Measurements from ENCODE around the gene KCNK10. TPM values are rescaled to one million over a fixed set of nuclear protein-coding genes. Genes with fewer than 3 reads are reported as not detected.

The KCNK10 gene
- total and polyA plus RNA-seq, 10 donors: 0.03 to 0.13 (median 0.08) TPM; not detected in 6

- Histone ChIP-seq H3K9me3 (no peaks in the 10 kb centered on the region), H3K27ac (no peak overlapping the region), H3K4me3 (no peak overlapping the region), H3K4me1 (no peaks in the 10 kb centered on the region), H3K36me3 (no peaks in the 10 kb centered on the region), H3K27me3 (replicated peaks in 1 of 7) (peaks cover 0 to 6% (median 0%) of the 10 kb centered on the region in 7 donors)
- 61 to 65% (median 62%) methylated on average over 3 of the region's 3 CpGs for WGBS, 5 donors
- intact Hi-C loops (cut with DNase I; ENCODE audit: low total_unique reads): no loop called here
- TF ChIP-seq POLR2A (IDR thresholded peaks at IDR 0.05): no peak
- TF ChIP-seq CTCF (IDR thresholded peaks at IDR 0.05 in 8 of 11, conservative IDR thresholded peaks at IDR 0.05 in 3 of 11): no peak
- no peak for TF ChIP-seq POLR2AphosphoS5 (IDR thresholded peaks at IDR 0.05)
- DNase-seq: no peak
Measured at GRCh38 chr14:88348546-88348945, 25.5 kb upstream of the KCNK10 start.

GRCh38 chr14:88346048-88346639 lies 23.1 kb upstream of the KCNK10 start:
- no peak overlapping the region for H3K27ac ChIP-seq
- 72 to 77% (median 76%) methylated on average over 5 of the region's 5 CpGs for WGBS, 5 donors
- no peak overlapping the region for H3K4me3 ChIP-seq
- H3K36me3 ChIP-seq: no peaks in the 10 kb centered on the region
- no peaks in the 10 kb centered on the region for H3K4me1 ChIP-seq
- no peak for DNase-seq
- TF ChIP-seq CTCF (IDR thresholded peaks at IDR 0.05 in 8 of 11, conservative IDR thresholded peaks at IDR 0.05 in 3 of 11) (no peak), POLR2A (IDR thresholded peaks at IDR 0.05) (no peak), POLR2AphosphoS5 (IDR thresholded peaks at IDR 0.05) (no peak)
- H3K9me3 ChIP-seq: no peaks in the 10 kb centered on the region
- intact Hi-C loops (cut with DNase I; ENCODE audit: low total_unique reads): no loop called here
- peaks cover 0 to 6% (median 0%) of the 10 kb centered on the region in 7 donors for H3K27me3 ChIP-seq (replicated peaks in 1 of 7)

GRCh38 chr14:88342980-88343379 lies 19.9 kb upstream of the KCNK10 start:
- Histone ChIP-seq H3K4me3 (no peak overlapping the region), H3K36me3 (no peaks in the 10 kb centered on the region), H3K9me3 (no peaks in the 10 kb centered on the region), H3K4me1 (no peaks in the 10 kb centered on the region), H3K27ac (no peak overlapping the region), H3K27me3 (replicated peaks in 1 of 7) (peaks cover 0 to 6% (median 0%) of the 10 kb centered on the region in 7 donors)
- intact Hi-C loops (cut with DNase I; ENCODE audit: low total_unique reads): no loop called here
- DNase-seq: no peak
- WGBS, 5 donors: 61 to 100% (median 97%) methylated on average over 2 of the region's 2 CpGs
- TF ChIP-seq POLR2AphosphoS5 (IDR thresholded peaks at IDR 0.05): no peak
- no peak for TF ChIP-seq POLR2A (IDR thresholded peaks at IDR 0.05)
- no peak for TF ChIP-seq CTCF (IDR thresholded peaks at IDR 0.05 in 8 of 11, conservative IDR thresholded peaks at IDR 0.05 in 3 of 11)

GRCh38 chr14:88340357-88340756 lies 17.3 kb upstream of the KCNK10 start:
- TF ChIP-seq POLR2AphosphoS5 (IDR thresholded peaks at IDR 0.05): no peak
- no peak for TF ChIP-seq POLR2A (IDR thresholded peaks at IDR 0.05)
- TF ChIP-seq CTCF (IDR thresholded peaks at IDR 0.05 in 8 of 11, conservative IDR thresholded peaks at IDR 0.05 in 3 of 11): no peak
- intact Hi-C loops (cut with DNase I; ENCODE audit: low total_unique reads): no loop called here
- no peaks in the 10 kb centered on the region for H3K36me3 ChIP-seq

More at GRCh38 chr14:88340357-88340756, 17.3 kb upstream of the KCNK10 start:
- Histone ChIP-seq H3K27ac (no peak overlapping the region), H3K4me3 (no peak overlapping the region), H3K27me3 (replicated peaks in 1 of 7) (peaks cover 0 to 11% (median 0%) of the 10 kb centered on the region in 7 donors), H3K9me3 (no peaks in the 10 kb centered on the region), H3K4me1 (no peaks in the 10 kb centered on the region)
- no peak for DNase-seq
